ENCODE data around the gene SMIM7.

- TF ChIP-seq EZH2 (IDR thresholded peaks at IDR 0.05; ENCODE audit: insufficient read depth, poor library complexity, severe bottlenecking) (no peak), EZH2phosphoT487 (IDR thresholded peaks at IDR 0.05; ENCODE audit: insufficient read depth, low read depth) (no peak)
These were observed 19.9 kb upstream of the SMIM7 start for GRCh38 chr19:16679811-16680210.

Measured in GM23248 (cell line).